Type B pancreatic cell (in vitro differentiated cells): ENCODE data around the gene CLEC19A. TPM values are rescaled to one million over a fixed set of nuclear protein-coding genes. Genes with fewer than 3 reads are reported as not detected.
A peak's percentile ranks its signal among the peaks of the same experiment; 100 is the strongest.

Source experiments
- DNase-seq: peaks from one replicate; pipeline ENCODE4 v3.0.0; 2021; ENCODE audit warnings: mixed read lengths; ENCODE audit not compliant: unreplicated experiment; ENCODE audit errors: extremely low spot score
- H3K27ac Mint-ChIP-seq: 2 replicates; pipeline ENCODE4 v1.8.0; 2021; ENCODE audit warnings: mild to moderate bottlenecking, mixed read lengths
- H3K27me3 Mint-ChIP-seq: 2 replicates; pipeline ENCODE4 v1.8.0; 2021; ENCODE audit warnings: mixed read lengths
- H3K36me3 Mint-ChIP-seq: 2 replicates; pipeline ENCODE4 v1.8.0; 2021; ENCODE audit warnings: mixed read lengths
- H3K4me1 Mint-ChIP-seq: one replicate; pipeline ENCODE4 v1.8.0; 2021; ENCODE audit warnings: mixed read lengths; ENCODE audit not compliant: unreplicated experiment
- H3K4me3 Mint-ChIP-seq: 2 replicates; pipeline ENCODE4 v1.8.0; 2021; ENCODE audit warnings: mild to moderate bottlenecking, mixed read lengths
- H3K9me3 Mint-ChIP-seq: 2 replicates; pipeline ENCODE4 v1.8.0; 2021; ENCODE audit warnings: mixed read lengths
- total RNA-seq: library from RNA; stranded (reverse); gene quantifications from 2 replicates; pipeline ENCODE4 v1.2.1, GENCODE V29; 2021; ENCODE audit warnings: low replicate concordance
- TF ChIP-seq, protein P1 (sequence below): fragments of 200-600 bp; sonication (generic); conservative IDR thresholded peaks from 2 replicates; pipeline ENCODE4 v1.5.0; 2021; ENCODE audit warnings: antibody characterized with exemption, mild to moderate bottlenecking

The CLEC19A gene
- total RNA-seq, 1 donor from 2014 or later = not detected

DNA sequence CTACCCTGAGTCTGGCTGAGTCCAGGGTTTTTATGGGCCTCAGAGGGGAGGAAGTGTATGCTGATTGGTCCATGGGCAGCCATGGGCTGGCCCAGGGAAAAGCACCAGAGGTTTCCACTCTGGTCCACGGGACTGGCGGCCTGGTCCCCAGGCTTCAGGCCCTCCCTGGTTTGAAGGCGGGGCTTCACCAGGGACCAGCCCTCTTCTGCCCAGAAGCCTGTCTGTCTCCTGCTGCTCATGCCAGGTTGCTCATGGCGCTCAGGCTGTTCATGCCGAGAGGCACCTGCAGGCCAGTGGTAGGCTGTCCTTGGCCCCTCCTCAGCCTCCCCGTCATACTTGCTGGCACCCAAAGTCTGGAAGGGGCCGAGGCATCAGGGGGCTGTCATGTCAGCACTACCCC is 45.0 kb upstream of the CLEC19A start:
- H3K27me3 Mint-ChIP-seq = no peaks in the 10 kb centered on the region
- DNase-seq = no peak
- H3K4me1 Mint-ChIP-seq = no peaks in the 10 kb centered on the region
- no peak overlapping the region for H3K27ac Mint-ChIP-seq
- peaks cover 5% of the 10 kb centered on the region for H3K36me3 Mint-ChIP-seq
- H3K4me3 Mint-ChIP-seq = no peak overlapping the region
- TF ChIP-seq, protein P1, sequence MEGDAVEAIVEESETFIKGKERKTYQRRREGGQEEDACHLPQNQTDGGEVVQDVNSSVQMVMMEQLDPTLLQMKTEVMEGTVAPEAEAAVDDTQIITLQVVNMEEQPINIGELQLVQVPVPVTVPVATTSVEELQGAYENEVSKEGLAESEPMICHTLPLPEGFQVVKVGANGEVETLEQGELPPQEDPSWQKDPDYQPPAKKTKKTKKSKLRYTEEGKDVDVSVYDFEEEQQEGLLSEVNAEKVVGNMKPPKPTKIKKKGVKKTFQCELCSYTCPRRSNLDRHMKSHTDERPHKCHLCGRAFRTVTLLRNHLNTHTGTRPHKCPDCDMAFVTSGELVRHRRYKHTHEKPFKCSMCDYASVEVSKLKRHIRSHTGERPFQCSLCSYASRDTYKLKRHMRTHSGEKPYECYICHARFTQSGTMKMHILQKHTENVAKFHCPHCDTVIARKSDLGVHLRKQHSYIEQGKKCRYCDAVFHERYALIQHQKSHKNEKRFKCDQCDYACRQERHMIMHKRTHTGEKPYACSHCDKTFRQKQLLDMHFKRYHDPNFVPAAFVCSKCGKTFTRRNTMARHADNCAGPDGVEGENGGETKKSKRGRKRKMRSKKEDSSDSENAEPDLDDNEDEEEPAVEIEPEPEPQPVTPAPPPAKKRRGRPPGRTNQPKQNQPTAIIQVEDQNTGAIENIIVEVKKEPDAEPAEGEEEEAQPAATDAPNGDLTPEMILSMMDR = no peak
- H3K9me3 Mint-ChIP-seq = peaks cover 3% of the 10 kb centered on the region

DNA sequence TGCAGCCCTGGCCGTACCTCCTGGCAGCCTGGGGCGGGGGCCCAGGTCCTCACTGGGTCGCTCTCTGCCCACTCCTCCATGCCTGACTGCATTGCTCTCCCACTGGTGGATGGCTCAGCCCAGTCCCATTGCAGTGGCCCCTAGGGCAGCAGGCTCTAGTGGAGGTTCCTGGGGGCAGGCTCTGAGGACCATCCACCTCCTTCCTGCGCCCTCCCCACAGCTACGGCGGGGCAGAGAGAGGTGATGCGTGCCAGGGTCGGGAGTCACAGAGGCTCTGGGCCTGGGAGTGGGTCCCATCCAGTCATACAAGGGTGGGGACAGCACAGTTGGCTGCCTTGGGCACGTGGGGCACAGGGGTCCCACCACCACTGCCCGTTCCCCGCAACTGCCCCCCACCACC is 44.0 kb upstream of the CLEC19A start:
- H3K36me3 Mint-ChIP-seq = peaks cover 5% of the 10 kb centered on the region
- no peaks in the 10 kb centered on the region for H3K4me1 Mint-ChIP-seq
- DNase-seq = no peak
- no peaks in the 10 kb centered on the region for H3K27me3 Mint-ChIP-seq
- H3K4me3 Mint-ChIP-seq = no peak overlapping the region
- H3K27ac Mint-ChIP-seq = no peak overlapping the region
- TF ChIP-seq, protein P1 = no peak
- no peaks in the 10 kb centered on the region for H3K9me3 Mint-ChIP-seq

DNA sequence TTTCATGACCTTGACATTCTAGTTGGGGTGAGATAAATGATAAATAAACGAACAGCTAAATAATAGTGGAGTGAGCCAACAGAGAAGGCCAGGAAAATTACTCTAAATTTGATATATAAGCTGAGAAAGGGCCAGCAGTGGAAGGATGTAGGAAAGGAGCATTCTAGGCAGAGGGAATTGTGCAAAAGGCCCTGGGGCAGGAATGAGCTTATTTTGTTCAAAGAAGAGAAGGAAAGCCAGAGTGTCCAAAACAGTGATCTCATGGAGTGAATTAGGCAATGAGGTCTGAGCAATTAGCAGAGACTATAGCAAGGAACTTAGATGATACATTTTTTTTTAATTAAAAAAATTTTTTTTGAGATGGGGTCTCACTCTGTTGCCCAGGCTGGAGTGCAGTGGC is 43.3 kb upstream of the CLEC19A start:
- no peaks in the 10 kb centered on the region for H3K9me3 Mint-ChIP-seq
- TF ChIP-seq, protein P1 = no peak
- H3K27me3 Mint-ChIP-seq = no peaks in the 10 kb centered on the region
- H3K4me3 Mint-ChIP-seq = no peak overlapping the region
- DNase-seq = no peak
- H3K27ac Mint-ChIP-seq = no peak overlapping the region
- no peaks in the 10 kb centered on the region for H3K4me1 Mint-ChIP-seq
- H3K36me3 Mint-ChIP-seq = peaks cover 5% of the 10 kb centered on the region

DNA sequence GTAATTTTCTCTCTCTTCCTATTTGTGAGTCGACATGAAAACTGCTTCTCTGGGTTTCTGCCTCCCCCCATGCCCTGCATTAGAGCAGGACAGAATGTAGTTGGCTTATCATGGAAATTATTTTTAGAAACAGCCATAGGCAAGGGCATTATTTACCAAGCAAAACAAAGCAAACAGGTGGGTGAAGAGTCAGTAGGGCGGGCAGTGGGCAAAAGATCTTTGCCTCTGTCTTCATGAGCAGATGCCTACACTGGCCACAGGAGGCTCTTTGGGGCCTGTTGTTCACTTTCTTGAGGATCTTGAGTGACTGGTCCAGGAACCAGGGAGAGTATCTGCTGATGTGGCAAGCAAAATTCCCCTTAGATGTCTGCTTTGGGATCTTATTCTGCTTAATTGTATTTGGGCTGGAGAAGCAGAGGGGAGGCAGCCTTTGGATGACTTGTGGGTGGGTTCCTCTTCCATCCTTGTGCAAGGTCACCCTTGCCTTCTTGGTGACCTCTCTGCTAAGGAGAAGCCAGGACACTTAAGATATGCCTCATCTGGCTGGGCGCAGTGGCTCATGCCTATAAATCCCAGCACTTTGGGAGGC is 42.5 kb upstream of the CLEC19A start:
- Mint-ChIP-seq H3K9me3 (no peaks in the 10 kb centered on the region), H3K27me3 (no peaks in the 10 kb centered on the region), H3K27ac (no peak overlapping the region), H3K4me3 (no peak overlapping the region), H3K36me3 (peaks cover under 1% of the 10 kb centered on the region), H3K4me1 (no peaks in the 10 kb centered on the region)
- TF ChIP-seq, protein P1 = no peak
- no peak for DNase-seq

DNA sequence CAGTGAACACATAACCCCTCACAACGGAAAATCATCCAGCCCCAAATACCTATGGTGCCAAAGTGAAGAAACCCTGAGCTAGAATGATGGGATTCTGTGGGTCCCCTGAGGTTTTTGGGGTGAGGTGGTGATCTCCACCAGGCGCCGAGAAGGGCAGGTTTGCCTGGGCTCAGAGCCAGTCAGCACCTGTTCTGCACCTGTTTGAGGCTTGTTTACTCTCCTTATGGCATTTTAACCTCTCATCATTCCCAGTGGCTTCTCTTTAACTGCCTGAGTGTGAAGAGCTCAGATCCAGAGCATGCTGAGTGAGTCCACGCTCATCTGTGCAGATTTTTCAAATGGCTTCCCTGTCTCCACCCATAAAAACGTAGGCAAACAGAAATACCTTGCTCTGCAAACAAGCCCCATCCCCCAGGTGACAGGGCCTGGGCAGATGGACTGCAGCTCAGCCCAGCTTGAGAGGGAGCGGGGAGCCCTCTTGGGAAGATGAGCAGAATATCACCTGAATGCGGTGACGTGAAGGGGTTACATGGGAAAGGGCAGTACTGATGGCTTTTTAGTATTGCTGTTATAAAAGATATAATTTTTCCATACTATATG is 40.1 kb upstream of the CLEC19A start:
- TF ChIP-seq, protein P1 = no peak
- no peak overlapping the region for H3K4me3 Mint-ChIP-seq
- no peaks in the 10 kb centered on the region for H3K27me3 Mint-ChIP-seq
- no peaks in the 10 kb centered on the region for H3K36me3 Mint-ChIP-seq
- no peak for DNase-seq
- H3K27ac Mint-ChIP-seq = peak overlapping the region; percentile 39
- H3K4me1 Mint-ChIP-seq = no peaks in the 10 kb centered on the region
- H3K9me3 Mint-ChIP-seq = no peaks in the 10 kb centered on the region
